Large intestine (tissue), 12 donors: Measurements from ENCODE around the gene NEK10. TPM values are rescaled to one million over a fixed set of nuclear protein-coding genes. Genes with fewer than 3 reads are reported as not detected.
"Not testable (repeated sequence)": the region's sequence is repeated elsewhere in the genome, so short reads cannot be mapped to it uniquely, and the experiment has no call there.

Experiments used
- DNase-seq, 2 donors: peaks; one replicate each; pipeline versions ENCODE4 v3.0.0 to v3.0.0-alpha.2; 2013
- H3K27ac ChIP-seq: one replicate; pipeline ENCODE4 v1.5.1; 2013; ENCODE audit warnings: low read length
- H3K27me3 ChIP-seq: 2 replicates; pipeline ENCODE4 v1.6.1; 2013; ENCODE audit warnings: low read length; ENCODE audit not compliant: control insufficient read depth, insufficient read depth
- H3K36me3 ChIP-seq: 2 replicates; pipeline ENCODE4 v1.6.1; 2013; ENCODE audit warnings: low read length; ENCODE audit not compliant: control insufficient read depth, insufficient read depth
- H3K4me1 ChIP-seq: one replicate; pipeline ENCODE4 v1.6.1; 2013; ENCODE audit warnings: low read length; ENCODE audit not compliant: control insufficient read depth, insufficient read depth
- H3K4me3 ChIP-seq: one replicate; pipeline ENCODE4 v1.5.1; 2013; ENCODE audit warnings: low read length
- H3K9me3 ChIP-seq: one replicate; pipeline ENCODE4 v1.6.1; 2013; ENCODE audit warnings: mild to moderate bottlenecking, low read depth, low read length, moderate library complexity; ENCODE audit not compliant: control insufficient read depth
- WGBS: methylation state at CpG from one replicate; pipeline ENCODE4 v1.1.5; 2013; ENCODE audit warnings: low lambda C conversion rate; ENCODE audit not compliant: insufficient coverage; 5-methylcytosine and 5-hydroxymethylcytosine counted together
- long read RNA-seq, 11 donors: transcript quantifications; one replicate each; lab custom pipeline, GENCODE V29; 2026
- polyA plus RNA-seq: library from polyadenylated mRNA; unstranded; fragments of 120-200 nt; gene quantifications from one replicate; pipeline ENCODE4 v1.2.1, GENCODE V29; 2013

The NEK10 gene, protein sequence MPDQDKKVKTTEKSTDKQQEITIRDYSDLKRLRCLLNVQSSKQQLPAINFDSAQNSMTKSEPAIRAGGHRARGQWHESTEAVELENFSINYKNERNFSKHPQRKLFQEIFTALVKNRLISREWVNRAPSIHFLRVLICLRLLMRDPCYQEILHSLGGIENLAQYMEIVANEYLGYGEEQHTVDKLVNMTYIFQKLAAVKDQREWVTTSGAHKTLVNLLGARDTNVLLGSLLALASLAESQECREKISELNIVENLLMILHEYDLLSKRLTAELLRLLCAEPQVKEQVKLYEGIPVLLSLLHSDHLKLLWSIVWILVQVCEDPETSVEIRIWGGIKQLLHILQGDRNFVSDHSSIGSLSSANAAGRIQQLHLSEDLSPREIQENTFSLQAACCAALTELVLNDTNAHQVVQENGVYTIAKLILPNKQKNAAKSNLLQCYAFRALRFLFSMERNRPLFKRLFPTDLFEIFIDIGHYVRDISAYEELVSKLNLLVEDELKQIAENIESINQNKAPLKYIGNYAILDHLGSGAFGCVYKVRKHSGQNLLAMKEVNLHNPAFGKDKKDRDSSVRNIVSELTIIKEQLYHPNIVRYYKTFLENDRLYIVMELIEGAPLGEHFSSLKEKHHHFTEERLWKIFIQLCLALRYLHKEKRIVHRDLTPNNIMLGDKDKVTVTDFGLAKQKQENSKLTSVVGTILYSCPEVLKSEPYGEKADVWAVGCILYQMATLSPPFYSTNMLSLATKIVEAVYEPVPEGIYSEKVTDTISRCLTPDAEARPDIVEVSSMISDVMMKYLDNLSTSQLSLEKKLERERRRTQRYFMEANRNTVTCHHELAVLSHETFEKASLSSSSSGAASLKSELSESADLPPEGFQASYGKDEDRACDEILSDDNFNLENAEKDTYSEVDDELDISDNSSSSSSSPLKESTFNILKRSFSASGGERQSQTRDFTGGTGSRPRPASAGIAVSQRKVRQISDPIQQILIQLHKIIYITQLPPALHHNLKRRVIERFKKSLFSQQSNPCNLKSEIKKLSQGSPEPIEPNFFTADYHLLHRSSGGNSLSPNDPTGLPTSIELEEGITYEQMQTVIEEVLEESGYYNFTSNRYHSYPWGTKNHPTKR
- 0.87 TPM for polyA plus RNA-seq
- long read RNA-seq, donor 1: 0 reads
- long read RNA-seq, donor 2: 0 reads
- long read RNA-seq, donor 3: 0 reads
- long read RNA-seq, donor 4: 0 reads
- long read RNA-seq, donor 5: 0 reads
- long read RNA-seq, donor 6: 0 reads
- long read RNA-seq, donor 7: 0 reads
- long read RNA-seq, donor 8: 0 reads
- long read RNA-seq, donor 9: 0 reads
- long read RNA-seq, donor 10: 0 reads
- long read RNA-seq, donor 11: 0 reads

DNA sequence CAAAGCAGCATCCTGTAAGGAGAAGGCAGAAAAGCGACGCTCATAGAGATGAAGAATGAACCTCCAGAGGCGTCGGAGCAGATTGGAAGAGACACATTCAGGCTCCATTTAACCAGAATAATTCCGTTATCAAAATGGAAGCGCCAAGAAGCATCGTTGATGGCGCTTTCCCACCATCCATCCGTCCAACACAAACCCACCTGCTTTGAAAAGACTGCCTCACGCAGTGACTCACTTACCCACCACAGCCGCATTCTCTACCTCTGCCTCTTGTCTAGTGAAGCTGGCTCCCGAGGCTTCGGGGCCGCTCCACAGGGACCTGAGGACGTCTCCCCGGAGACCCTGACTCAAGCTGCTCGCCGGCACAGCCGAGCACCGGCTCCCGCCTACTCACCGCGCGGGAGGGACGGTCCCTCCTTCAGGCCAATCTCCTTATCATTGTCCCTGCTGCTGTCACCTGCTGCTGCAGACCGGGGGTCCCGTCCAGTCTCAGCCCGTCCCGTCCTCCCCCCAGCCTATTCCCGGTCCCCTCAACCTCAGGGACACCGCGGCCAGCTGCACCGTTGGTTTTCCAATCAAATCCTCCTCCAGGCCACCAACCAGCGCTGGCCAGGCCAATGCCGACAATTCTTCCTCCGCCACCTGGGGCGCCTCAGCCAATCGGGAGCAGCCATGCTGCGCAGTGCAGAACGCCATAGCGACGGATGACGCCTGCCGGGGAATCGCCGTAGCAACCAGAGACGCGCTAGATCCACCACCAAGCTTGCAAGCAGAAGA is at the start of gene NEK10:
NEK10 (minus strand) TSS at position 553 of the 777 bp plus-strand sequence. CDS start 16,501 bp downstream, outside the sequence.
- Histone ChIP-seq H3K36me3 (no peaks in the 10 kb centered on the region), H3K9me3 (no peaks in the 10 kb centered on the region), H3K27me3 (no peaks in the 10 kb centered on the region), H3K4me3 (peak within 1 kb of the TSS; percentile 74), H3K27ac (no peak within 1 kb of the TSS), H3K4me1 (no peaks in the 10 kb centered on the region)
- no CpG with 5 or more reads among the region's 48 CpGs for WGBS
- DNase-seq: peak; percentile 92

DNA sequence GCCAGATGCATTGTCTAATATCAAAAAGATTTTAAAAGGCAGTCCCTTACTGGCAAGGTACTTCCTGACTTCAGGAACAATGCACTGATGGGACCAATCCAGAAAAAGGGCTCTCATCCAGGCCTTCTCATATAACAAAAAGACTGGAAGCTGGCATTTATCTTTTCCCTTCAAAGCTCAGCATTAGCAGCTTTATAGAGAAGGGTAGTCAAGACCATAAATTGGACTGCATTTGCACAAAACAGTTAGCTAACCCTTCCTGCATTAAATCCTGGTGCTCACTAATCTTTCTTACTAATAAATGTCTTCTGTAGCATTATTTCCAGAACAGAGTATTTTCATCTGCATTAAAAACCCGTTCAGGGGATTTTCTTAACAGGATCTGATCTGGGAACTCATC is 46.0 kb upstream of the NEK10 start:
- peaks cover 20% of the 10 kb centered on the region for H3K36me3 ChIP-seq

DNA sequence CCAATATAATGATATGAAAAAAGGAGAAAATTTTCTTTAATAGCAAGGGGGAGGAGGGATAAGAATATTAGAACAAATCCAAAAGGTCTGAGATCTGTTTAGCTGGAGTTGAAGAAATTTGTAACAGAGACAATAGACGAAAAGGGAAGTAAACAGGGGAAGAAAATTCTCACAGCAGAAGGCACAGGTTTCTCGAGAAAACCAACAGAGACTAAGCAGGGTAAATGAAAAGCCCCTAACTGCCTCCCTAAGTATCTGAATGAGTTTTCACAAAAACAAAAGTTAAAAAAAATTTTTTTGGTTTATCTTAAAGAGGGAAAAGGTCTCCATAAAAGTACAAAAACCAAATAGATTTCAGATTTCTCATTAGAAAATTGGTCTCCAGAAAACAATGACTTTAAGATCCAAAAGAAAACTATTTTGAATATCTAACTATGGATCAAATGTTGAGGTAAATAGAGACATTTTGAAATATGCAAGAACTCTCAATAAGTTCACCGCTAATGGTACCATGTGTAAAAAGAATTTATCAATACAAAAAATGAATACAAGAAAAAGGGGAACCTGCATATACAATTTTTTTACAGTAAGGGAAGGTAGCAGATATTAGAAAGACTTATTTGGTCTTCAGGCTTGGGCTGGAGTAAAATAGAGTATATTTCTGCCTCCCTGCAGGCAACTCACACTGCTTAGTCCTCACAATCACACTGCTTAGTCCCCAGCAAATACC is 23.9 kb upstream of the NEK10 start:
- Histone ChIP-seq H3K27me3 (no peaks in the 10 kb centered on the region), H3K27ac (no peak overlapping the region), H3K9me3 (no peaks in the 10 kb centered on the region), H3K36me3 (peaks cover 15% of the 10 kb centered on the region), H3K4me1 (no peaks in the 10 kb centered on the region), H3K4me3 (no peak overlapping the region)
- DNase-seq: no peak
- WGBS: 67% methylated on average over 3 of the region's 3 CpGs

More for the DNA sequence above, 46.0 kb upstream of the NEK10 start:
- Histone ChIP-seq H3K27ac (no peak overlapping the region), H3K9me3 (no peaks in the 10 kb centered on the region), H3K27me3 (no peaks in the 10 kb centered on the region), H3K4me1 (no peaks in the 10 kb centered on the region), H3K4me3 (no peak overlapping the region)
- no CpG with 5 or more reads among the region's 1 CpG for WGBS
- DNase-seq: no peak

DNA sequence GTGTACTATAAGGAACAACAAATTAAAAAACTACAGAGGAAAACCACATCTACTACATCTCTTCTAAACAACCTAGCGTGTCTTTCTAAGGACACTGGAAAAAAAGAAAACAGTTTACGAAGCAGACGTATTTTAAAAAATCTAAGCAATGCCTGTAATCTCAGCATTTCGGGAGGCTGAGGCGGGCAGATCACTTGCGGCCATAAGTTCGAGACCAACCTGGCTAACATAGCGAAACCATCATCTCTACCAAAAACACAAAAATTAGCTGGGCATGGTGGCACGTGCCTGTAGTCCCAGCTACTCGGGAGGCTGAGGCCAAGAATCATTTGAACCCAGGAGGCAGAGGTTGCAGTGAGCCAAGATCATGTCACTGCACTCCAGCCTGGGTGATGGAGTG is 23.2 kb upstream of the NEK10 start:
- not testable (repeated sequence) for H3K27ac ChIP-seq, H3K27me3 ChIP-seq, H3K9me3 ChIP-seq, H3K4me1 ChIP-seq, H3K4me3 ChIP-seq, DNase-seq
- no CpG with 5 or more reads among the region's 10 CpGs for WGBS
- H3K36me3 ChIP-seq: peaks cover 17% of the 10 kb centered on the region

DNA sequence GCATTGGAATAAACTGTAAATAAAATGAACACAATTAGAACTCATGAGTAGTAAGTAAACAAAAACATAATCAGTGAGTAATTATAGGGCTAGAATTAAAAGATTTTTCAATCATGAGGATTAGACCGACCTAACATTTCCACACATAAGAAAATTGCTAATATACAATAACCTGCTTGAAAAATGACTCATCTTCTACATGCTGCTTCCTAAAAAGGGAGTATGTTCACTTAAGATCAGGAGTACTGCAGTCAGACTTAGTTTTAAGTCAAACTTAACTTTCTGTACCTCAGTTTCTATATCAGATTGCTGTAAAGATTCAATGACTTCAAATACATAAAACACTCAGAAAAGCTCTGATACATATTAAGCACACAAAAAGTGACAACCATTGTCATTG is 22.6 kb upstream of the NEK10 start:
- Histone ChIP-seq H3K27ac (no peak overlapping the region), H3K4me1 (no peaks in the 10 kb centered on the region), H3K4me3 (no peak overlapping the region), H3K27me3 (no peaks in the 10 kb centered on the region), H3K36me3 (peaks cover 17% of the 10 kb centered on the region), H3K9me3 (no peaks in the 10 kb centered on the region)
- WGBS: 100% methylated on average over 1 of the region's 1 CpG
- no peak for DNase-seq

DNA sequence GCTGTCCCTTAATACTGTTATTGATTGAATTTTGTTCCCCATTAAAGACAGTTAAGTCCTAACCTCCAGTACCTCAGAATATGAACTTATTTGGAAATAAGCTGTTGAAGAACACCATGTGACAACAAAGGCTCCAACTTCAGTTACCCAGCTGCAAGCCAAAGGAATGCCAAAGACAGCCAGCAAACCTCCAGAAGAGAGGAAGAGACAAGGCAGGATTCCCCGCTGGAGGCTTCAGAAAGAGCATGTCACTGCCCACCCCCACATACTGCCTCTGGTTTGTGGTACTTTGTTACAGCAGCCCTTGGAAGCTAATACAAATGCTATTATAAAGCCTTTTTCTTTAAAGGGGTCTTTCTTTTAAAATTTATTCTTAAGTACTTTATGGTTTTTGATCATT is 18.4 kb upstream of the NEK10 start:
- H3K36me3 ChIP-seq: peaks cover 18% of the 10 kb centered on the region
- H3K27ac ChIP-seq: no peak overlapping the region
- no peaks in the 10 kb centered on the region for H3K4me1 ChIP-seq
- no peaks in the 10 kb centered on the region for H3K9me3 ChIP-seq
- no CpG with 5 or more reads among the region's 1 CpG for WGBS
- DNase-seq: no peak
- H3K4me3 ChIP-seq: no peak overlapping the region
- no peaks in the 10 kb centered on the region for H3K27me3 ChIP-seq

DNA sequence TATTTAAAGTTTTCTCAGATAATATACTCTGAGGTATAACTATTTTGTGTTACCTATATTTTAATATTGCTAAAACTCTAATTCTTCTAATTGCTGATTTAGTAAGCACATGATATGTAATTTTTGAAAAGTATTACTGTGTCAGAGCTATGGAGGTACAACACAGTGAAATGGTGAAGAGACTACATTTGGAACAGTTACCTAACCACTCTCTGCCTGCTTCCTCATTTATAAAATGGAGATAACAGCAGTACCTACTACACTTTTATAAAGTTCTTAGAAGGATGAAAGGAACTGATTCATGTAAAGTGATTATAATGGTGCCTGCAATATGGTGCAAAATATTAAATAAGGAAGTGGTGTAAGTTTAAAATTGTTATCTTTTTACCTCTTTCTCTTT is 16.3 kb upstream of the NEK10 start:
- no peaks in the 10 kb centered on the region for H3K9me3 ChIP-seq
- H3K27me3 ChIP-seq: no peaks in the 10 kb centered on the region
- no peak for DNase-seq
- no peak overlapping the region for H3K27ac ChIP-seq
- no peaks in the 10 kb centered on the region for H3K4me1 ChIP-seq
- H3K4me3 ChIP-seq: no peak overlapping the region
- H3K36me3 ChIP-seq: peaks cover 19% of the 10 kb centered on the region

DNA sequence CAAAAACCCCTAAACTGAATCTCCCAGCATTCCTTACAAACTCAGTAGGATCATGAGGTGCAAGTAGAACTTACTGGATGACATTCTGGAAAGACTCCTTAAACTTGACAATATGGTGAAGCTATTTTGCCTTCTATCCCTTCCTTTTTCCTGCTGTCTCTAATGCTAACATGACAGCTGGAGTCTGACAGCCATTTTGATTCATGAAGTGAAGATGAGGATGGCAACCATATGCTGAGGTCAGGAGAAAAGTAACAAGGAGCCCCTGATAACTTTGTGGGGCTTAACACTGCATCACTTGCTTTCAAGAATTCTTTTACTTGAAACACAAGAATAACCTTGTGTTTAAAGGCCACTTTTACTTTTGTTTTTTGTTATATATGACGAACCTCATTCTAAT is 15.0 kb upstream of the NEK10 start:
- H3K4me3 ChIP-seq: no peak overlapping the region
- H3K9me3 ChIP-seq: no peaks in the 10 kb centered on the region
- 100% methylated on average over 1 of the region's 1 CpG for WGBS
- no peaks in the 10 kb centered on the region for H3K4me1 ChIP-seq
- H3K36me3 ChIP-seq: peaks cover 19% of the 10 kb centered on the region
- H3K27ac ChIP-seq: no peak overlapping the region
- DNase-seq: no peak
- no peaks in the 10 kb centered on the region for H3K27me3 ChIP-seq
